HEK293 (cell line): ENCODE measurements around the gene KAT2B.

Experiments
- CTCF ChIA-PET: fragments of 350-600 bp; formaldehyde crosslinking; extraction: SDS; loops from one replicate; lab custom pipeline; 2021; ENCODE audit warnings: antibody characterized with exemption; lab: Yijun Ruan, JAX
- POLR2A ChIA-PET: fragments of 300-600 bp; formaldehyde crosslinking; extraction: SDS; loops from one replicate; lab custom pipeline; 2020; ENCODE audit warnings: antibody characterized with exemption, inconsistent platforms; lab: Yijun Ruan, JAX
- H3K27ac ChIP-seq: fragments of 200-500 bp; sonication (Bioruptor generic); 2 replicates; pipeline ENCODE4 v1.5.1; 2014; ENCODE audit warnings: low read depth, low read length, control low read depth, inconsistent platforms; ENCODE audit errors: extremely low read depth
- H3K36me3 ChIP-seq, 2 experiments: fragments of 200-500 bp in 1 of 2; sonication (Bioruptor generic) in 1 of 2; 1 replicate in 1 of 2; 2 replicates in 1 of 2; pipeline ENCODE4 v1.5.1; 2014 to 2017; ENCODE audit warnings: inconsistent platforms in 2 of 2, low read length in 2 of 2; ENCODE audit not compliant: control insufficient read depth in 2 of 2, insufficient read depth in 1 of 2
- H3K4me1 ChIP-seq: fragments of 200-500 bp; sonication (Bioruptor generic); 2 replicates; pipeline ENCODE4 v1.5.1; 2014; ENCODE audit warnings: mild to moderate bottlenecking, low read length, inconsistent platforms; ENCODE audit not compliant: control insufficient read depth, insufficient read depth
- H3K4me3 ChIP-seq: 2 replicates; pipeline ENCODE4 v1.5.1; 2011; ENCODE audit warnings: low read depth, mild to moderate bottlenecking, control low read depth, low read length, moderate library complexity
- H3K9me3 ChIP-seq: fragments of 200-500 bp; sonication (Bioruptor generic); 2 replicates; pipeline ENCODE4 v1.5.1; 2014; ENCODE audit warnings: low read depth, low read length, inconsistent platforms; ENCODE audit not compliant: control insufficient read depth, insufficient read depth
- HOXC10 ChIP-seq: sonication (generic); formaldehyde crosslinking; IDR thresholded peaks from 2 replicates; pipeline ENCODE4 v1.8.1; 2023; ENCODE audit warnings: mild to moderate bottlenecking, missing genetic modification reagents
- KLF10 ChIP-seq: fragments of 450-650 bp; IDR thresholded peaks from 2 replicates; pipeline ENCODE4 v1.5.1; 2018; ENCODE audit warnings: missing biosample characterization, mild to moderate bottlenecking, missing genetic modification characterization
- KLF9 ChIP-seq: fragments of 450-650 bp; formaldehyde crosslinking; IDR thresholded peaks from 2 replicates; pipeline ENCODE4 v1.5.1; 2016; ENCODE audit warnings: missing biosample characterization, missing genetic modification characterization, low read depth
- PRDM1 ChIP-seq: fragments of 450-650 bp; formaldehyde crosslinking; IDR thresholded peaks from 2 replicates; pipeline ENCODE4; 2016; ENCODE audit warnings: missing biosample characterization, missing genetic modification characterization
- SALL2 ChIP-seq: fragments of 450-650 bp; formaldehyde crosslinking; IDR thresholded peaks from 2 replicates; pipeline ENCODE4 v1.5.0; 2017; ENCODE audit warnings: missing biosample characterization, mild to moderate bottlenecking, missing genetic modification characterization, borderline replicate concordance
- SP2 ChIP-seq: fragments of 450-650 bp; formaldehyde crosslinking; IDR thresholded peaks from 2 replicates; pipeline ENCODE4 v1.5.1; 2016; ENCODE audit warnings: missing biosample characterization, missing genetic modification characterization
- WT1 ChIP-seq: fragments of 450-650 bp; formaldehyde crosslinking; IDR thresholded peaks from 2 replicates; pipeline ENCODE4 v1.5.1; 2016; ENCODE audit warnings: missing biosample characterization, missing genetic modification characterization
- ZBTB6 ChIP-seq: fragments of 450-650 bp; formaldehyde crosslinking; IDR thresholded peaks from 2 replicates; pipeline ENCODE4 v1.5.1; 2017; ENCODE audit warnings: missing biosample characterization, missing genetic modification characterization
- ZFP69B ChIP-seq: fragments of 450-650 bp; formaldehyde crosslinking; IDR thresholded peaks from 2 replicates; pipeline ENCODE4 v1.5.1; 2016; ENCODE audit warnings: missing biosample characterization, missing genetic modification characterization
- ZNF112 ChIP-seq: fragments of 450-650 bp; formaldehyde crosslinking; IDR thresholded peaks from 2 replicates; pipeline ENCODE4 v1.5.0; 2017; ENCODE audit warnings: missing biosample characterization, missing genetic modification characterization
- ZNF155 ChIP-seq: fragments of 450-650 bp; formaldehyde crosslinking; IDR thresholded peaks from 2 replicates; pipeline ENCODE4 v1.5.1; 2016; ENCODE audit warnings: missing biosample characterization, missing genetic modification characterization
- ZNF174 ChIP-seq: fragments of 450-650 bp; formaldehyde crosslinking; IDR thresholded peaks from 2 replicates; pipeline ENCODE4 v1.5.0; 2017; ENCODE audit warnings: missing biosample characterization, mild to moderate bottlenecking, missing genetic modification characterization
- ZNF214 ChIP-seq: fragments of 450-650 bp; formaldehyde crosslinking; IDR thresholded peaks from 2 replicates; pipeline ENCODE4 v1.5.1; 2017; ENCODE audit warnings: missing biosample characterization, mild to moderate bottlenecking, missing genetic modification characterization, borderline replicate concordance
- ZNF37A ChIP-seq: fragments of 450-650 bp; IDR thresholded peaks from 2 replicates; pipeline ENCODE4 v1.5.1; 2018; ENCODE audit warnings: missing biosample characterization, missing genetic modification characterization
- ZNF555 ChIP-seq: fragments of 450-650 bp; formaldehyde crosslinking; conservative IDR thresholded peaks from 2 replicates; pipeline ENCODE4 v1.5.1; 2017; ENCODE audit warnings: missing biosample characterization, mild to moderate bottlenecking, missing genetic modification characterization, inconsistent platforms
- ZNF600 ChIP-seq: fragments of 450-650 bp; formaldehyde crosslinking; IDR thresholded peaks from 2 replicates; pipeline ENCODE4 v1.5.1; 2016; ENCODE audit warnings: missing biosample characterization, missing genetic modification characterization
- ZNF670 ChIP-seq: fragments of 450-650 bp; formaldehyde crosslinking; IDR thresholded peaks from 2 replicates; pipeline ENCODE4 v1.5.1; 2016; ENCODE audit warnings: missing biosample characterization, missing genetic modification characterization, low read depth
- ZNF830 ChIP-seq: fragments of 450-650 bp; IDR thresholded peaks from 2 replicates; pipeline ENCODE4 v1.5.0; 2018; ENCODE audit warnings: missing biosample characterization, missing genetic modification characterization, low read depth, mild to moderate bottlenecking, moderate library complexity
- ZSCAN4 ChIP-seq: fragments of 450-650 bp; formaldehyde crosslinking; IDR thresholded peaks from 2 replicates; pipeline ENCODE4 v1.5.1; 2017; ENCODE audit warnings: missing biosample characterization, missing genetic modification characterization
- ZXDB ChIP-seq: fragments of 450-650 bp; formaldehyde crosslinking; IDR thresholded peaks from 2 replicates; pipeline ENCODE4 v1.5.1; 2016; ENCODE audit warnings: missing biosample characterization, missing genetic modification characterization
- TF ChIP-seq, protein P1 (sequence below): fragments of 450-650 bp; formaldehyde crosslinking; IDR thresholded peaks from 2 replicates; pipeline ENCODE4 v1.5.1; 2017; ENCODE audit warnings: missing biosample characterization, missing genetic modification characterization
- TF ChIP-seq, protein P2 (sequence below): fragments of 450-650 bp; formaldehyde crosslinking; IDR thresholded peaks from 2 replicates; pipeline ENCODE4 v1.5.1; 2016; ENCODE audit warnings: missing biosample characterization, missing genetic modification characterization
- TF ChIP-seq, protein P3 (sequence below): fragments of 450-650 bp; formaldehyde crosslinking; IDR thresholded peaks from 2 replicates; pipeline ENCODE4 v1.5.1; 2016; ENCODE audit warnings: missing biosample characterization, missing genetic modification characterization
- TF ChIP-seq, protein P4 (sequence below): fragments of 450-650 bp; formaldehyde crosslinking; conservative IDR thresholded peaks from 2 replicates; pipeline ENCODE4 v1.5.1; 2016; ENCODE audit warnings: low read depth, missing biosample characterization, missing genetic modification characterization

Gene KAT2B

GRCh38 chr3:20071175-20071574 lies 30.9 kb downstream of the KAT2B start (continued):
- TF ChIP-seq, protein P1, sequence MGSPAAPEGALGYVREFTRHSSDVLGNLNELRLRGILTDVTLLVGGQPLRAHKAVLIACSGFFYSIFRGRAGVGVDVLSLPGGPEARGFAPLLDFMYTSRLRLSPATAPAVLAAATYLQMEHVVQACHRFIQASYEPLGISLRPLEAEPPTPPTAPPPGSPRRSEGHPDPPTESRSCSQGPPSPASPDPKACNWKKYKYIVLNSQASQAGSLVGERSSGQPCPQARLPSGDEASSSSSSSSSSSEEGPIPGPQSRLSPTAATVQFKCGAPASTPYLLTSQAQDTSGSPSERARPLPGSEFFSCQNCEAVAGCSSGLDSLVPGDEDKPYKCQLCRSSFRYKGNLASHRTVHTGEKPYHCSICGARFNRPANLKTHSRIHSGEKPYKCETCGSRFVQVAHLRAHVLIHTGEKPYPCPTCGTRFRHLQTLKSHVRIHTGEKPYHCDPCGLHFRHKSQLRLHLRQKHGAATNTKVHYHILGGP (tag by site-specific recombination) = no peak
- TF ChIP-seq WT1 (tag by site-specific recombination) (no peak), ZNF214 (tag by site-specific recombination) (no peak), ZNF670 (tag by site-specific recombination) (no peak), SALL2 (tag by site-specific recombination) (no peak), PRDM1 (tag by site-specific recombination) (no peak), ZSCAN4 (no peak)
- TF ChIP-seq, protein P2, sequence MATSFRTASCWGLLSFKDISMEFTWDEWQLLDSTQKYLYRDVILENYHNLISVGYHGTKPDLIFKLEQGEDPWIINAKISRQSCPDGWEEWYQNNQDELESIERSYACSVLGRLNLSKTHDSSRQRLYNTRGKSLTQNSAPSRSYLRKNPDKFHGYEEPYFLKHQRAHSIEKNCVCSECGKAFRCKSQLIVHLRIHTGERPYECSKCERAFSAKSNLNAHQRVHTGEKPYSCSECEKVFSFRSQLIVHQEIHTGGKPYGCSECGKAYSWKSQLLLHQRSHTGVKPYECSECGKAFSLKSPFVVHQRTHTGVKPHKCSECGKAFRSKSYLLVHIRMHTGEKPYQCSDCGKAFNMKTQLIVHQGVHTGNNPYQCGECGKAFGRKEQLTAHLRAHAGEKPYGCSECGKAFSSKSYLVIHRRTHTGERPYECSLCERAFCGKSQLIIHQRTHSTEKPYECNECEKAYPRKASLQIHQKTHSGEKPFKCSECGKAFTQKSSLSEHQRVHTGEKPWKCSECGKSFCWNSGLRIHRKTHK = no peak
- TF ChIP-seq, protein P3, sequence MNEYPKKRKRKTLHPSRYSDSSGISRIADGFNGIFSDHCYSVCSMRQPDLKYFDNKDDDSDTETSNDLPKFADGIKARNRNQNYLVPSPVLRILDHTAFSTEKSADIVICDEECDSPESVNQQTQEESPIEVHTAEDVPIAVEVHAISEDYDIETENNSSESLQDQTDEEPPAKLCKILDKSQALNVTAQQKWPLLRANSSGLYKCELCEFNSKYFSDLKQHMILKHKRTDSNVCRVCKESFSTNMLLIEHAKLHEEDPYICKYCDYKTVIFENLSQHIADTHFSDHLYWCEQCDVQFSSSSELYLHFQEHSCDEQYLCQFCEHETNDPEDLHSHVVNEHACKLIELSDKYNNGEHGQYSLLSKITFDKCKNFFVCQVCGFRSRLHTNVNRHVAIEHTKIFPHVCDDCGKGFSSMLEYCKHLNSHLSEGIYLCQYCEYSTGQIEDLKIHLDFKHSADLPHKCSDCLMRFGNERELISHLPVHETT (tag by site-specific recombination) = no peak
- TF ChIP-seq, protein P4, sequence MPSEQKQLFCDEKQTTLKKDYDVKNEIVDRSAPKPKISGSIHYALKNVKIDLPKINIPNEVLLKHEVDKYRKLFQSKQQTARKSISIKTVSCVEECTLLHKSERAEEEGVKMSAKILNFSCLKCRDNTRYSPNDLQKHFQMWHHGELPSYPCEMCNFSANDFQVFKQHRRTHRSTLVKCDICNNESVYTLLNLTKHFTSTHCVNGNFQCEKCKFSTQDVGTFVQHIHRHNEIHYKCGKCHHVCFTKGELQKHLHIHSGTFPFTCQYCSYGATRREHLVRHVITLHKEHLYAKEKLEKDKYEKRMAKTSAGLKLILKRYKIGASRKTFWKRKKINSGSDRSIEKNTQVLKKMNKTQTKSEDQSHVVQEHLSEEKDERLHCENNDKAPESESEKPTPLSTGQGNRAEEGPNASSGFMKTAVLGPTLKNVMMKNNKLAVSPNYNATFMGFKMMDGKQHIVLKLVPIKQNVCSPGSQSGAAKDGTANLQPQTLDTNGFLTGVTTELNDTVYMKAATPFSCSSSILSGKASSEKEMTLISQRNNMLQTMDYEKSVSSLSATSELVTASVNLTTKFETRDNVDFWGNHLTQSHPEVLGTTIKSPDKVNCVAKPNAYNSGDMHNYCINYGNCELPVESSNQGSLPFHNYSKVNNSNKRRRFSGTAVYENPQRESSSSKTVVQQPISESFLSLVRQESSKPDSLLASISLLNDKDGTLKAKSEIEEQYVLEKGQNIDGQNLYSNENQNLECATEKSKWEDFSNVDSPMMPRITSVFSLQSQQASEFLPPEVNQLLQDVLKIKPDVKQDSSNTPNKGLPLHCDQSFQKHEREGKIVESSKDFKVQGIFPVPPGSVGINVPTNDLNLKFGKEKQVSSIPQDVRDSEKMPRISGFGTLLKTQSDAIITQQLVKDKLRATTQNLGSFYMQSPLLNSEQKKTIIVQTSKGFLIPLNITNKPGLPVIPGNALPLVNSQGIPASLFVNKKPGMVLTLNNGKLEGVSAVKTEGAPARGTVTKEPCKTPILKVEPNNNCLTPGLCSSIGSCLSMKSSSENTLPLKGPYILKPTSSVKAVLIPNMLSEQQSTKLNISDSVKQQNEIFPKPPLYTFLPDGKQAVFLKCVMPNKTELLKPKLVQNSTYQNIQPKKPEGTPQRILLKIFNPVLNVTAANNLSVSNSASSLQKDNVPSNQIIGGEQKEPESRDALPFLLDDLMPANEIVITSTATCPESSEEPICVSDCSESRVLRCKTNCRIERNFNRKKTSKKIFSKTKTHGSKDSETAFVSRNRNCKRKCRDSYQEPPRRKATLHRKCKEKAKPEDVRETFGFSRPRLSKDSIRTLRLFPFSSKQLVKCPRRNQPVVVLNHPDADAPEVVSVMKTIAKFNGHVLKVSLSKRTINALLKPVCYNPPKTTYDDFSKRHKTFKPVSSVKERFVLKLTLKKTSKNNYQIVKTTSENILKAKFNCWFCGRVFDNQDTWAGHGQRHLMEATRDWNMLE = no peak

GRCh38 chr3:20072422-20072821 lies 32.2 kb downstream of the KAT2B start:
- POLR2A ChIA-PET = no interaction called here
- TF ChIP-seq ZNF555 (tag by site-specific recombination) (no peak), ZXDB (tag by site-specific recombination) (no peak), KLF9 (tag by site-specific recombination) (no peak), ZNF37A (no peak), ZNF830 (tag by site-specific recombination) (no peak), HOXC10 (CRISPR knock-in tag) (no peak), ZNF174 (tag by site-specific recombination) (no peak), ZFP69B (no peak), ZBTB6 (tag by site-specific recombination) (no peak), ZNF155 (tag by site-specific recombination) (no peak), SP2 (tag by site-specific recombination) (no peak), KLF10 (tag by site-specific recombination) (no peak), ZNF112 (no peak), ZNF600 (tag by site-specific recombination) (no peak)

More at GRCh38 chr3:20072422-20072821, 32.2 kb downstream of the KAT2B start:
- Histone ChIP-seq H3K36me3 (no peaks in the 10 kb centered on the region), H3K4me1 (peaks cover 3% of the 10 kb centered on the region; the same call in 1 of the 2 replicates), H3K9me3 (no peaks in the 10 kb centered on the region), H3K27ac (no peak overlapping the region), H3K4me3 (no peak overlapping the region)
- CTCF ChIA-PET = no interaction called here
